HG03097 (cell line): ENCODE measurements around the gene RCOR1.

Experiments
- ATAC-seq: cut with Tn5 transposase; IDR thresholded peaks from one replicate; pipeline ENCODE4 v1.9.1; 2021; ENCODE audit not compliant: unreplicated experiment, low FRiP score

Gene RCOR1

GRCh38 chr14:102666635-102667034 is 74.2 kb downstream of the RCOR1 start:
- ATAC-seq: no peak

DNA sequence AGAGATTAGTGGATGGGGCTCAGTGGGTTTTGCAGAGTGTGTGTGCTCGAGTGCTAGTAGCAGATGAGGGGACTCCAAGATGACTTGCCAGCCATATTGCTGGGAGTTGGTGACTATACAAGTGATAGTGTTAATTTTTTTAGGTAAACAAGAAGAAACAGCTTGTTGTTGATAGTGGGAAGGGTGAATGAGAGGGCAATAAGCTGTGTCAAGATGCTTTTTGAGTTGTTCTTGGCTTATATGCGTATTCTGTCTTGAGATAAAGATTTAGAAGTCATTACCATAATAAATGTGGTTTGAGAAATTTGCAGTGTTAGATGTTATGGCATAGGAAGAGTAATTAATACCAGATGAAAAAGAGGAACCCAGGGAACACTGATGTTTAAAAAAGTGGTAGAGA is 75.3 kb downstream of the RCOR1 start:
- no peak for ATAC-seq

GRCh38 chr14:102668291-102668873 is 75.9 kb downstream of the RCOR1 start:
- ATAC-seq: no peak

DNA sequence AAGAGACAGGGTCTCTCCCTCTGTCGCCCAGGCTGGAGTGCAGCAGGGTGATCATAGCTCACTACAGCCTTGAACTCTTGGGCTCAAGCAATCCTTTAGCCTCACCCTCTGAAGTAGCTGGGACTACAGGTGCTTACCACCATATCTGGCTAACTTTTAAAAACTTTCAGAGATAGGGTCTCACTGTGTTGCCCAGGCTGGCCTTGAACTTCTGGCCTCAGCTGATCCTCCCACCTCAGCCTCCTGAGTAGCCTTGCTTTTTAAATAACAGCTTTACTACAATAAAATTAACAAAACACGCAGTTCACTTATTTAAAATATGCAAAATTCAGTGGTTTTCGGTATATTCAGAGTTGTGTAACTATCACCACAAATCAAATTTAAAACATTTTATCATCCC is 79.0 kb downstream of the RCOR1 start:
- ATAC-seq: no peak

GRCh38 chr14:102672410-102672960 is 80.0 kb downstream of the RCOR1 start:
- ATAC-seq: no peak

DNA sequence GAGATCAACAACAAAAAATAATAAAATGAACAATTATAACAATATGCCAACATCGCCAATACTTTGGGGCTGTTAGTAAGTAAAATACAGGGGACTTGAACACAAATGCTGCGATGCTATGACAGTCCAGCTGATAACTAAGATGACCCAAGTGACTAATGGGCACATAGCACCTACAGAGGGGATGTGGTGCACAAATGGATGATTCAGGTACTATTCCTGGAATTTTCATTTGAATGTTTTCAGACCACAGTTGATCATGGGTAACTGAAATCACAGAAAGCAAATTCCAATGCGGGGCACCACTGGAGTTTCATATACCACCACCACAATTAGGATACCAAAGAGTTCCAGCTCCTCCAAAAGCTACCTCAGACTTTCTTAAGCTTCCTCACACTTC is 82.9 kb downstream of the RCOR1 start:
- no peak for ATAC-seq

DNA sequence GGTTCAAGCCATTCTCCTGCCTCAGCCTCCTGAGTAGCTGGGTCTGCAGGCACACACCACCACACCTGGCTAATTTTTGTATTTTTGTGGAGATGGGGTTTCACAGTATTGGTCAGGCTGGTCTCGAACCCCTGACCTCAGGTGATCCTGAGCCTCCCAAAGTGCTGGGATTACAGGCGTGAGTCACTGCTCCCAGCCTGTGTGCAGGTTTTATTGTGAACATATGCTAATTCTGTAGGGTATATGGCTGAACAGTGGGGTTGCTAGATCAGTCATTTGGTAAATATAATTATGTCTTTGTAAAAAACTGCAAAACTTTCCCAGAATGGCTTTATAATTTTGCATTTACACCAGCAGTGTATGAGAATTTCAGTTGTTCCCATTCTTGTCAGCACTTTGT is 85.9 kb downstream of the RCOR1 start:
- no peak for ATAC-seq

DNA sequence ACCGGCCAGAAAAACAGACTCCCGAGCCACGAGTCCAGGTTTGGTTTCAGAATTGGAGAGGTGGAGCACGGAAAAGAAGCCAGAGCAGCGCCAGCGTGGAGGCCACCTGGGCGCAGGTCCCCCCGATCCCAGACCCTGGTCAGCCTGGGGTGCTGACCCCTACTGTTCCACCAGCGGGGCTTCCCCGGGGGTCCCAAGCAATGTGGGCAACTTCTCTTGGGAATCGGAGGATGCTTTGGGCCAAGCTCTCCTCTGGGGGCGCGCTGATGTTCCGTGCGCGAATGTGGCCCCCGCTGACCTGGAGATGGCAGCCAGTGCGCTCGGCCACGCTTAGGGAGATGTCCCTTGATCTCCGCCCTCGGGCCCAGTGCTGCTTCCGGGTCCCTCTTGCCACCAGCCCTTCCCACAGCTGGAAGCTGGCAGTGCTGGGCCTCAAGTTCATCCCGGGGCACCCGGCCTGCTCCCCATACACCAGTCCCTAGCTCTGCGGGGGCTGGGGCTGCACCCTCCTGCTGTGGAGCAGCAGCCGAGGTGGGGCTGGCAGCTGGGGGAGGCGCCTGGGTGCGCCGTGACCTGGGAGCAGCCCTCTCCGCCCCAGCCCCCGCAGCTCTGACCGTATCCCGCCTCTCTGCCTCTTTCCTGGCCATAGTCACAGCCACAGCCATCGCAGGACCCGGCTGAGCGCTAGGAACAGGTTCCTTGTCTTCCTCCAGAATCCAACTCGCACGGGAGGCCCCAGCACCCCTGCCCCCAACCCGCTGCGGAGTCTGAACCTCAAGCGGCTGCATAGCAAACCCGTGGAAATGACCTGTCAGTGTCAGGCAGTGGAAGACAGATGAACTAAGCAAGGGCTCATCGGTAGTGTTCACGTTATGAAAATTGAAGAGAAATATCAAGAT is 91.2 kb downstream of the RCOR1 start:
- no peak for ATAC-seq

- no peak for ATAC-seq
Observed at GRCh38 chr14:102684298-102684663, 91.8 kb downstream of the RCOR1 start.

- no peak for ATAC-seq
Observed at GRCh38 chr14:102686196-102686801, 93.8 kb downstream of the RCOR1 start.

GRCh38 chr14:102688290-102688689 is 95.8 kb downstream of the RCOR1 start:
- no peak for ATAC-seq

- ATAC-seq: no peak
Observed at GRCh38 chr14:102690509-102691286, 98.2 kb downstream of the RCOR1 start.

- no peak for ATAC-seq
Observed at GRCh38 chr14:102691763-102692162, 99.3 kb downstream of the RCOR1 start.

- no peak for ATAC-seq
Observed at GRCh38 chr14:102692334-102692733, 99.9 kb downstream of the RCOR1 start.

- ATAC-seq: no peak
Observed at GRCh38 chr14:102693006-102693755, 100.7 kb downstream of the RCOR1 start.

DNA sequence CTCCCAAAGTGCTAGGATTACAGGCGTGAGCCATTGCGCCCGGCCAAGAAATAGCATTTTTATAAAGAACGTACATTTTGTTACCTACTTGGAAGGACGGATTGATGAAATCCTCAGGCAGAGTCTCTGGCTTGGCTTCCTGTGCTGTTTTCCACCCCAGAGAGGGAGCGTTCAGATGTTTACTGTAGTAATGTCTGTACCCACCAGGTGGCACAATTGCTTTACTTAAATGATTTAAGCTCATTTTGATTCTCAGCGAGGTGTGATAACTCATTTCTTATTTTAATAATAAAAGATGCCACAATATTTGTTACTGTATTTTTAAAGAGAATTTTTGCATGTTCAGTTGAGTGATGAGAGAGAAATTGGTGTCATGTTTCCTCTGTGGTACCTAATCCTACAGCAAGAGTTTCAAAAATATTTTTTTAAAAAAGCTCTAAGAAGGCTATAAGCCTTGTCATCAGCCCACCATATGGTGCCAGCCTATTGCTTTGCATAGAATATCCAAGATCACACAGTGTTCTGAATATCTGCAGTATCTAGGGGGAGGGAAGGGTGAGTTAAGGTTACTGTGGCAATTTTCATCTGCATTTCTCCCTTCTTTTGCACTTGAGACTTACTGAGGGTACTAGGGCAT is 102.2 kb downstream of the RCOR1 start:
- no peak for ATAC-seq

DNA sequence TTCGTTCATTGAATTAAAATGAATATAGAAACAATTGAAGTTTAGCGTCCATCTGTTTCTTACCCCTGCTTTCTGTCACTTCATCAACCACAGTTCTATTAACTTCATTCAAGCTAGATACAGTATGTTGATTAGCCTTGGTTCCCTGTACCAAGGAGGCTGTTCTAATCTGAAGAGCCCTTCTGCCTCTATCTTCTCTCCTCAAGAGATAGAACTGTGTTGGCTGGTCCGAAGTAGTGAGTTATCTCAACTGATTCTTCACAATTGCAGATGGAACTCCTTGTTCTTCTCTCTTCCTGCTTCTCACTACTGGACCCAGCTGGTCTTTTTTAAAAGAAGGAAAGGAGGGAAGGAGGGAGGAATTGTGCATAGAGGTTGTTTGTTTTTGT is 102.7 kb downstream of the RCOR1 start:
- ATAC-seq: no peak

GRCh38 chr14:102696332-102696731 is 103.9 kb downstream of the RCOR1 start:
- no peak for ATAC-seq

DNA sequence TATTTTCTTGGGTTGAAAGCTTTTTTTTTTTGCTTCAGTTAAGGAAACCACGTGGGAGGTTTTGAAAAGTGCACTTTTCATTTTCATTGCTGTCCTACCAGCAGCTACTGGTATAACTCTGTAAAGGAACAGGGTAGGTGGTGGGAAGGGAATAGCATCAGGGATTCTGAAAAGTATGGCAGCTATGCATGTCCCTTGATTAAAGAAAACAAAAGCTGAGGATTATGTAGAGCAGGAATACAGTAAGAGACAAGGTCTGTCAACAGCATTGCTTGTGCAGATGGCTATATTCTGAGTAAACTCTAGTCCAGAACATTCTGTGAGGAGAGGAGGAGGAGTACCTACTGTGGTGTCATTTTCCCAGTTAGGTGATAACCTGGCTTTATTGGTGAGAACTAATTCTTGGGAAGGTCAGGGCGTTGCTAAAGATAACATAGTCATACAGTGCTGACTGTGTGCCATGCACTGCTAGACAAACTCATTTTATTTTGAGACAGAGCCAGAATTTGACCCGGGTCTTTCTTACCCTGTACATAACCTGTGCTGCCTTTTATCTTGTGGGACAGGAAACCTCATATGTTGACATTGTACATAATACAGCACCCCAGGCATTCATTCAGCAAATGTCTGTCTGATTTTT is 104.5 kb downstream of the RCOR1 start:
- no peak for ATAC-seq
